Measurements from ENCODE around the gene GLRX3. TPM values are rescaled to one million over a fixed set of nuclear protein-coding genes. Genes with fewer than 3 reads are reported as not detected.
A peak's percentile ranks its signal among the peaks of the same experiment; 100 is the strongest.
"Not testable (repeated sequence)": the region's sequence is repeated elsewhere in the genome, so short reads cannot be mapped to it uniquely, and the experiment has no call there.

GLRX3 gene
- 82.4 TPM for total RNA-seq
- 72.7 TPM for polyA plus RNA-seq
- long read RNA-seq, donor 1, transcript GLRX3-201 (11 exons, 1,302 nt) = major isoform, 5 of 6 reads
- long read RNA-seq, donor 1, partial matches to known transcripts = 0 of 6 reads
- long read RNA-seq, donor 1, other reads (novel, unspliced or antisense) = 0 of 6 reads
- long read RNA-seq, donor 2 = 0 reads
- long read RNA-seq, donor 3, transcript GLRX3-201 (11 exons, 1,302 nt) = major isoform, 71 of 139 reads
- long read RNA-seq, donor 3, transcript GLRX3-202 (12 exons, 3,827 nt) = minor isoform, 8 of 139 reads
- long read RNA-seq, donor 3, partial matches to known transcripts = 57 of 139 reads
- long read RNA-seq, donor 3, other reads (novel, unspliced or antisense) = 0 of 139 reads
- long read RNA-seq, donor 4, transcript GLRX3-201 (11 exons, 1,302 nt) = major isoform, 21 of 25 reads
- long read RNA-seq, donor 4, partial matches to known transcripts = 0 of 25 reads
- long read RNA-seq, donor 4, other reads (novel, unspliced or antisense) = 0 of 25 reads
- long read RNA-seq, donor 5, transcript GLRX3-202 (12 exons, 3,827 nt) = minor isoform, 10 of 118 reads
- long read RNA-seq, donor 5, transcript GLRX3-201 (11 exons, 1,302 nt) = major isoform, 60 of 118 reads
- long read RNA-seq, donor 5, partial matches to known transcripts = 46 of 118 reads
- long read RNA-seq, donor 5, other reads (novel, unspliced or antisense) = 0 of 118 reads
- long read RNA-seq, donor 6, transcript GLRX3-202 (12 exons, 3,827 nt) = minor isoform, 6 of 51 reads
- long read RNA-seq, donor 6, transcript GLRX3-201 (11 exons, 1,302 nt) = major isoform, 27 of 51 reads
- long read RNA-seq, donor 6, partial matches to known transcripts = 14 of 51 reads
- long read RNA-seq, donor 6, other reads (novel, unspliced or antisense) = 0 of 51 reads
- long read RNA-seq, donor 7, transcript GLRX3-201 (11 exons, 1,302 nt) = major isoform, 31 of 55 reads
- long read RNA-seq, donor 7, transcript GLRX3-202 (12 exons, 3,827 nt) = minor isoform, 9 of 55 reads
- long read RNA-seq, donor 7, partial matches to known transcripts = 15 of 55 reads
- long read RNA-seq, donor 7, other reads (novel, unspliced or antisense) = 0 of 55 reads
- long read RNA-seq, donor 8, transcript GLRX3-201 (11 exons, 1,302 nt) = major isoform, 14 of 19 reads
- long read RNA-seq, donor 8, partial matches to known transcripts = 0 of 19 reads
- long read RNA-seq, donor 8, other reads (novel, unspliced or antisense) = 0 of 19 reads
- long read RNA-seq, donor 9, transcript GLRX3-201 (11 exons, 1,302 nt) = major isoform, 26 of 30 reads
- long read RNA-seq, donor 9, partial matches to known transcripts = 0 of 30 reads
- long read RNA-seq, donor 9, other reads (novel, unspliced or antisense) = 0 of 30 reads
- long read RNA-seq, donor 10, transcript GLRX3-201 (11 exons, 1,302 nt) = major isoform, 33 of 44 reads
- long read RNA-seq, donor 10, partial matches to known transcripts = 7 of 44 reads
- long read RNA-seq, donor 10, other reads (novel, unspliced or antisense) = 0 of 44 reads

- H3K27me3 ChIP-seq (ENCODE audit: control insufficient read depth in 2 of 2, insufficient read depth in 1 of 2, low read length in 1 of 2) = peaks cover 0 to 16% of the 10 kb centered on the region in 2 donors
- H3K4me1 ChIP-seq (ENCODE audit: control insufficient read depth in 2 of 2, insufficient read depth in 2 of 2, low read length in 2 of 2) = peaks cover 17 to 25% of the 10 kb centered on the region in 2 donors
- WGBS = under 1% methylated on average over 96 of the region's 96 CpGs
- H3K9me3 ChIP-seq (ENCODE audit: control insufficient read depth in 2 of 2, insufficient read depth in 1 of 2, low read length in 1 of 2) = no peaks in the 10 kb centered on the region
- no peaks in the 10 kb centered on the region for H3K36me3 ChIP-seq (ENCODE audit: control insufficient read depth in 2 of 2, insufficient read depth in 2 of 2, low read length in 1 of 2)
- DNase-seq (ENCODE audit: low read depth in 6 of 9, low spot score in 9 of 9) = peak in 8 of 9 donors; percentile 57 to 90 (median 83)
- H3K27ac ChIP-seq (ENCODE audit: low read depth in 1 of 2, low read length in 1 of 2) = peak within 1 kb of the TSS in 1 of 2 donors; percentile 77
- peak within 1 kb of the TSS; percentile 64 to 94 for H3K4me3 ChIP-seq (ENCODE audit: low read length in 2 of 2)
These were observed at the start of gene GLRX3 for GRCh38 chr10:130136226-130137089. TSS of gene GLRX3 (plus strand) at chr10:130136391. CDS start at chr10:130136421, 30 bp downstream.

GRCh38 chr10:130090565-130090964, 45.6 kb upstream of the GLRX3 start:
- DNase-seq (ENCODE audit: low read depth in 6 of 9, low spot score in 9 of 9); H3K4me3 ChIP-seq (ENCODE audit: low read length in 2 of 2): not testable (repeated sequence)

GRCh38 chr10:130099344-130099743, 36.8 kb upstream of the GLRX3 start:
- Histone ChIP-seq H3K9me3 (ENCODE audit: control insufficient read depth in 2 of 2, insufficient read depth in 1 of 2, low read length in 1 of 2) (no peaks in the 10 kb centered on the region), H3K36me3 (ENCODE audit: control insufficient read depth in 2 of 2, insufficient read depth in 2 of 2, low read length in 1 of 2) (no peaks in the 10 kb centered on the region), H3K4me1 (ENCODE audit: control insufficient read depth in 2 of 2, insufficient read depth in 2 of 2, low read length in 2 of 2) (no peaks in the 10 kb centered on the region), H3K4me3 (ENCODE audit: low read length in 2 of 2) (no peak overlapping the region), H3K27me3 (ENCODE audit: control insufficient read depth in 2 of 2, insufficient read depth in 1 of 2, low read length in 1 of 2) (no peaks in the 10 kb centered on the region), H3K27ac (ENCODE audit: low read depth in 1 of 2, low read length in 1 of 2) (no peak overlapping the region)
- no peak for DNase-seq (ENCODE audit: low read depth in 6 of 9, low spot score in 9 of 9)
- WGBS = 96% methylated on average over 6 of the region's 6 CpGs

More at GRCh38 chr10:130090565-130090964, 45.6 kb upstream of the GLRX3 start:
- H3K36me3 ChIP-seq (ENCODE audit: control insufficient read depth in 2 of 2, insufficient read depth in 2 of 2, low read length in 1 of 2); H3K4me1 ChIP-seq (ENCODE audit: control insufficient read depth in 2 of 2, insufficient read depth in 2 of 2, low read length in 2 of 2); H3K27me3 ChIP-seq (ENCODE audit: control insufficient read depth in 2 of 2, insufficient read depth in 1 of 2, low read length in 1 of 2); H3K27ac ChIP-seq (ENCODE audit: low read depth in 1 of 2, low read length in 1 of 2); H3K9me3 ChIP-seq (ENCODE audit: control insufficient read depth in 2 of 2, insufficient read depth in 1 of 2, low read length in 1 of 2): not testable (repeated sequence)
- 95% methylated on average over 5 of the region's 5 CpGs for WGBS

- WGBS = 97% methylated on average over 24 of the region's 24 CpGs
- Histone ChIP-seq H3K27ac (ENCODE audit: low read depth in 1 of 2, low read length in 1 of 2) (no peak overlapping the region), H3K36me3 (ENCODE audit: control insufficient read depth in 2 of 2, insufficient read depth in 2 of 2, low read length in 1 of 2) (no peaks in the 10 kb centered on the region), H3K4me1 (ENCODE audit: control insufficient read depth in 2 of 2, insufficient read depth in 2 of 2, low read length in 2 of 2) (peaks cover 0 to 15% of the 10 kb centered on the region in 2 donors), H3K4me3 (ENCODE audit: low read length in 2 of 2) (no peak overlapping the region), H3K27me3 (ENCODE audit: control insufficient read depth in 2 of 2, insufficient read depth in 1 of 2, low read length in 1 of 2) (no peaks in the 10 kb centered on the region), H3K9me3 (ENCODE audit: control insufficient read depth in 2 of 2, insufficient read depth in 1 of 2, low read length in 1 of 2) (no peaks in the 10 kb centered on the region)
- DNase-seq (ENCODE audit: low read depth in 6 of 9, low spot score in 9 of 9) = no peak
These were observed 30.5 kb upstream of the GLRX3 start for GRCh38 chr10:130105724-130106123.

GRCh38 chr10:130108146-130108545, 28.0 kb upstream of the GLRX3 start:
- H3K4me3 ChIP-seq (ENCODE audit: low read length in 2 of 2); H3K27ac ChIP-seq (ENCODE audit: low read depth in 1 of 2, low read length in 1 of 2); DNase-seq (ENCODE audit: low read depth in 6 of 9, low spot score in 9 of 9); H3K9me3 ChIP-seq (ENCODE audit: control insufficient read depth in 2 of 2, insufficient read depth in 1 of 2, low read length in 1 of 2); H3K27me3 ChIP-seq (ENCODE audit: control insufficient read depth in 2 of 2, insufficient read depth in 1 of 2, low read length in 1 of 2); H3K36me3 ChIP-seq (ENCODE audit: control insufficient read depth in 2 of 2, insufficient read depth in 2 of 2, low read length in 1 of 2): not testable (repeated sequence)
- 91% methylated on average over 8 of the region's 8 CpGs for WGBS
- H3K4me1 ChIP-seq (ENCODE audit: control insufficient read depth in 2 of 2, insufficient read depth in 2 of 2, low read length in 2 of 2) = peaks cover 0 to 16% of the 10 kb centered on the region in 2 donors

GRCh38 chr10:130108934-130109604, 27.1 kb upstream of the GLRX3 start:
- H3K9me3 ChIP-seq (ENCODE audit: control insufficient read depth in 2 of 2, insufficient read depth in 1 of 2, low read length in 1 of 2) = peaks cover 0 to 5% of the 10 kb centered on the region in 2 donors
- no peak for DNase-seq (ENCODE audit: low read depth in 6 of 9, low spot score in 9 of 9)
- peaks cover 0 to 16% of the 10 kb centered on the region in 2 donors for H3K4me1 ChIP-seq (ENCODE audit: control insufficient read depth in 2 of 2, insufficient read depth in 2 of 2, low read length in 2 of 2)
- H3K36me3 ChIP-seq (ENCODE audit: control insufficient read depth in 2 of 2, insufficient read depth in 2 of 2, low read length in 1 of 2) = no peaks in the 10 kb centered on the region
- H3K27me3 ChIP-seq (ENCODE audit: control insufficient read depth in 2 of 2, insufficient read depth in 1 of 2, low read length in 1 of 2) = no peaks in the 10 kb centered on the region
- H3K4me3 ChIP-seq (ENCODE audit: low read length in 2 of 2) = no peak overlapping the region
- H3K27ac ChIP-seq (ENCODE audit: low read depth in 1 of 2, low read length in 1 of 2) = no peak overlapping the region
- WGBS = 77% methylated on average over 6 of the region's 6 CpGs

- DNase-seq (ENCODE audit: low read depth in 6 of 9, low spot score in 9 of 9) = peak; percentile 64 to 94 (median 90)
- H3K36me3 ChIP-seq (ENCODE audit: control insufficient read depth in 2 of 2, insufficient read depth in 2 of 2, low read length in 1 of 2) = no peaks in the 10 kb centered on the region
- H3K27me3 ChIP-seq (ENCODE audit: control insufficient read depth in 2 of 2, insufficient read depth in 1 of 2, low read length in 1 of 2) = no peaks in the 10 kb centered on the region
- WGBS = 1% methylated on average over 9 of the region's 9 CpGs
- peaks cover 0 to 5% of the 10 kb centered on the region in 2 donors for H3K9me3 ChIP-seq (ENCODE audit: control insufficient read depth in 2 of 2, insufficient read depth in 1 of 2, low read length in 1 of 2)
- peaks cover 0 to 16% of the 10 kb centered on the region in 2 donors for H3K4me1 ChIP-seq (ENCODE audit: control insufficient read depth in 2 of 2, insufficient read depth in 2 of 2, low read length in 2 of 2)
- H3K4me3 ChIP-seq (ENCODE audit: low read length in 2 of 2) = peak overlapping the region; percentile 61 to 82
- peak overlapping the region; percentile 87 to 98 for H3K27ac ChIP-seq (ENCODE audit: low read depth in 1 of 2, low read length in 1 of 2)
These were observed 26.4 kb upstream of the GLRX3 start for GRCh38 chr10:130109796-130110245.
